IMR-90 (cell line): Measurements from ENCODE around the gene MTAP. TPM values are rescaled to one million over a fixed set of nuclear protein-coding genes. Genes with fewer than 3 reads are reported as not detected.
A peak's percentile ranks its signal among the peaks of the same experiment; 100 is the strongest.

Experiments
- ATAC-seq: fragments of 200-7000 bp; cut with Tn5 transposase; 2 replicates; pipeline ENCODE4 v1.9.1; 2020; ENCODE audit warnings: low read depth, mild to moderate bottlenecking, moderate library complexity
- BruUV-seq: library from RNA; stranded (reverse); fragments of 400-500 nt; replicated peaks from 2 replicates; lab custom pipeline; 2021; lab: Mats Ljungman, UMichigan
- CTCF ChIA-PET: fragments of 300-600 bp; formaldehyde crosslinking; extraction: SDS; loops from one replicate; lab custom pipeline; 2021; ENCODE audit warnings: antibody characterized with exemption; lab: Yijun Ruan, JAX
- POLR2A ChIA-PET: fragments of 300-600 bp; sonication (Branson Sonifier 250); formaldehyde crosslinking; loops from one replicate; lab custom pipeline; 2022; ENCODE audit warnings: antibody characterized with exemption; ENCODE audit not compliant: unreplicated experiment; lab: Charles Lee
- DNase-seq: peaks from one replicate; pipeline ENCODE4 v3.0.0; 2013
- H2AFZ ChIP-seq: replicated peaks from 2 replicates; pipeline ENCODE3; 2013; ENCODE audit warnings: low read length, mild to moderate bottlenecking; ENCODE audit not compliant: poor library complexity
- H2AK5ac ChIP-seq: 2 replicates; pipeline ENCODE4 v1.6.1; 2013; ENCODE audit warnings: low read depth, low read length, inconsistent platforms
- H2AK9ac ChIP-seq: replicated peaks from 2 replicates; pipeline ENCODE3; 2013; ENCODE audit warnings: mild to moderate bottlenecking, low read depth, low read length, moderate library complexity; ENCODE audit not compliant: poor library complexity
- H2BK120ac ChIP-seq: 2 replicates; pipeline ENCODE4 v1.6.1; 2013; ENCODE audit warnings: low read depth, low read length, inconsistent platforms
- H2BK15ac ChIP-seq: 3 replicates; pipeline ENCODE4 v1.6.1; 2013; ENCODE audit warnings: low read depth, low read length, inconsistent platforms
- H2BK20ac ChIP-seq: 2 replicates; pipeline ENCODE4 v1.6.1; 2013; ENCODE audit warnings: low read depth, mild to moderate bottlenecking, inconsistent platforms, low read length, moderate library complexity
- H2BK5ac ChIP-seq: 2 replicates; pipeline ENCODE4 v1.6.1; 2013; ENCODE audit warnings: mild to moderate bottlenecking, low read depth, low read length, inconsistent platforms; ENCODE audit not compliant: poor library complexity, severe bottlenecking
- H3K14ac ChIP-seq: replicated peaks from 2 replicates; pipeline ENCODE4 v1.6.1; 2013; ENCODE audit warnings: low read depth, low read length, inconsistent platforms
- H3K18ac ChIP-seq: 2 replicates; pipeline ENCODE4 v1.6.1; 2013; ENCODE audit warnings: low read depth, low read length, control low read depth
- H3K23ac ChIP-seq: 2 replicates; pipeline ENCODE4 v1.6.1; 2013; ENCODE audit warnings: low read depth, low read length, inconsistent platforms
- H3K27ac ChIP-seq: 2 replicates; pipeline ENCODE4 v1.5.1; 2013; ENCODE audit warnings: mild to moderate bottlenecking, control low read depth, low read length; ENCODE audit not compliant: insufficient read depth
- H3K27me3 ChIP-seq: 2 replicates; pipeline ENCODE4 v1.6.1; 2013; ENCODE audit warnings: low read length; ENCODE audit not compliant: control insufficient read depth, insufficient read depth
- H3K36me3 ChIP-seq: 2 replicates; pipeline ENCODE4 v1.6.1; 2013; ENCODE audit warnings: low read length, mixed read lengths; ENCODE audit not compliant: control insufficient read depth, insufficient read depth
- H3K4ac ChIP-seq: 2 replicates; pipeline ENCODE4 v1.6.1; 2013; ENCODE audit warnings: low read depth, low read length, inconsistent platforms
- H3K4me1 ChIP-seq: 2 replicates; pipeline ENCODE4 v1.6.1; 2013; ENCODE audit warnings: low read length, mixed read lengths; ENCODE audit not compliant: control insufficient read depth, insufficient read depth
- H3K4me2 ChIP-seq: 2 replicates; pipeline ENCODE4 v1.6.1; 2013; ENCODE audit warnings: low read depth, mild to moderate bottlenecking, control low read depth, low read length, moderate library complexity
- H3K4me3 ChIP-seq: 2 replicates; pipeline ENCODE4 v1.5.1; 2013; ENCODE audit warnings: low read depth, mild to moderate bottlenecking, control low read depth, low read length, moderate library complexity; ENCODE audit not compliant: insufficient read depth
- H3K56ac ChIP-seq: 2 replicates; pipeline ENCODE4 v1.6.1; 2013; ENCODE audit warnings: low read length, inconsistent platforms; ENCODE audit not compliant: insufficient read depth; ENCODE audit errors: extremely low read depth
- H3K79me1 ChIP-seq, 2 experiments: 2 replicates each; pipeline ENCODE4 v1.6.1; 2013; ENCODE audit warnings: low read length in 2 of 2, inconsistent platforms in 1 of 2, low read depth in 1 of 2
- H3K9ac ChIP-seq: 2 replicates; pipeline ENCODE4 v1.6.1; 2013; ENCODE audit warnings: low read depth, low read length, control low read depth
- H3K9me1 ChIP-seq: 2 replicates; pipeline ENCODE4 v1.6.1; 2013; ENCODE audit warnings: low read length, inconsistent platforms; ENCODE audit not compliant: insufficient read depth
- H3K9me3 ChIP-seq: 2 replicates; pipeline ENCODE4 v1.6.1; 2013; ENCODE audit warnings: low read length; ENCODE audit not compliant: control insufficient read depth, insufficient read depth
- H4K20me1 ChIP-seq: 2 replicates; pipeline ENCODE4 v1.6.1; 2013; ENCODE audit warnings: low read length, inconsistent platforms; ENCODE audit not compliant: insufficient read depth
- H4K5ac ChIP-seq: 2 replicates; pipeline ENCODE4 v1.6.1; 2013; ENCODE audit warnings: mild to moderate bottlenecking, low read depth, low read length, control low read depth
- H4K8ac ChIP-seq, 2 experiments: 2 replicates each; pipeline ENCODE4 v1.6.1; 2013; ENCODE audit warnings: low read depth in 2 of 2, low read length in 2 of 2, control low read depth in 1 of 2, inconsistent platforms in 1 of 2
- H4K91ac ChIP-seq: 2 replicates; pipeline ENCODE4 v1.6.1; 2013; ENCODE audit warnings: low read depth, low read length, inconsistent platforms; ENCODE audit not compliant: insufficient read depth
- MAFK ChIP-seq: IDR thresholded peaks from 2 replicates; pipeline ENCODE4 v1.6.1; 2012; ENCODE audit warnings: low read depth, low read length, improper control_type of control experiment
- NFE2L2 ChIP-seq: fragments of 150-350 bp; IDR thresholded peaks from 2 replicates; pipeline ENCODE4 v1.6.1; 2016; ENCODE audit warnings: low read depth, mild to moderate bottlenecking, low read length
- RFX5 ChIP-seq: IDR thresholded peaks from 2 replicates; pipeline ENCODE4 v1.8.0; 2012; ENCODE audit warnings: low read depth, mild to moderate bottlenecking, low read length, moderate library complexity
- WGBS, 2 experiments: methylation state at CpG; one replicate each; pipeline versions ENCODE4 v1.1.5 to v1.1.7; 2013; ENCODE audit warnings: missing lambda C conversion rate in 2 of 2; ENCODE audit not compliant: insufficient read length in 1 of 2; ENCODE audit errors: extremely low coverage in 2 of 2; 5-methylcytosine and 5-hydroxymethylcytosine counted together
- dilution Hi-C: fragments of 300-500 bp; cut with HindIII; formaldehyde crosslinking; loops from one replicate; pipeline ENCODE4 v1.14.3; 2018; ENCODE audit warnings: low sequenced_read_pairs; ENCODE audit not compliant: unreplicated experiment
- in situ Hi-C: fragments of 300-500 bp; cut with MboI; formaldehyde crosslinking; loops from 3 replicates; pipeline ENCODE4 v1.14.3; 2019; ENCODE audit warnings: low sequenced_read_pairs, inconsistent platforms, mixed read lengths
- intact Hi-C: fragments of 100-400 bp; cut with micrococcal nuclease; formaldehyde crosslinking; loops from 2 replicates; pipeline ENCODE4 v1.10.0; 2022
- polyA plus RNA-seq, 3 experiments: library from polyadenylated mRNA; depleted of rRNA; stranded (reverse); fragments of >200 nt; gene quantifications; 2 replicates each; pipeline ENCODE4 v1.2.3, GENCODE V29; 2012; ENCODE audit warnings: low replicate concordance in 1 of 3
- total RNA-seq: library from RNA; depleted of rRNA; stranded (reverse); fragments of >200 nt; gene quantifications from 2 replicates; pipeline ENCODE4 v1.2.3, GENCODE V29; 2012

MTAP gene
- total and polyA plus RNA-seq, 2 of the 4 experiments (the other 2 are of a cell fraction) = 15.7 to 50.9 TPM

DNA sequence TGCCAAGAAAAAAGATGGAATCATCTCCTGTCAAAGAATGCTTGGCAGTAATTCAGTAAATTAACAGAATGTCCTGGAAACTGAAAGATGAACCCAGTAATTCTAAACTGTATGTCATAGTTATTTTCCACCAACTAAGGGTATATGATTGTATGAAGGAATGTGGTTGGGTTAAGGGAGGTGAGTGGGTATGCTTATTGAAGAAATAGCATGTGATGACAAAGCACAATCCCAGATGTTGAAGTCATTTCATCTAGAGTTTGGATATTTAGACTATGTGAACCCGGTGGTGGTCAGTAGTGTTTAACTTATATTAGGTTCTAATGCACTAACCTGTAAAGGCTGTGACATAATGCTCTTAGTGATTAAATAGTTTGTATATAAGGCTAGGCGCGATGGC lies 104.4 kb downstream of the MTAP start:
- Histone ChIP-seq H2BK5ac (no peak overlapping the region), H3K79me1 (0 out of 4 replicates have a peak, but pooled peaks cover 0 to 3% of the 10 kb centered on the region in 2 experiments), H4K8ac (no peak overlapping the region), H3K9ac (no peak overlapping the region), H3K14ac (no peak overlapping the region), H4K5ac (no peak overlapping the region), H3K18ac (no peak overlapping the region), H3K56ac (no peak overlapping the region), H3K4me2 (no peak overlapping the region), H3K9me1 (no peaks in the 10 kb centered on the region), H3K9me3 (peaks cover 2% of the 10 kb centered on the region), H3K27me3 (no peaks in the 10 kb centered on the region), H3K4me1 (peaks cover 1% of the 10 kb centered on the region; the same call in 1 of the 2 replicates), H3K4ac (no peak overlapping the region), H4K20me1 (no peaks in the 10 kb centered on the region), H3K36me3 (no peaks in the 10 kb centered on the region), H2AK5ac (no peak overlapping the region), H3K27ac (no peak overlapping the region), H2AFZ (no peak overlapping the region), H2BK20ac (no peak overlapping the region), H3K23ac (no peak overlapping the region), H3K4me3 (no peak overlapping the region), H2BK15ac (no peak overlapping the region), H2AK9ac (no peak overlapping the region), H2BK120ac (no peak overlapping the region), H4K91ac (no peak overlapping the region)
- ChIA-PET CTCF (no interaction called here), POLR2A (no interaction called here)
- DNase-seq (peak; percentile 89), ATAC-seq (peak; percentile 76)
- TF ChIP-seq RFX5 (no peak), MAFK (peak; percentile 62; the same call in 1 of the 2 replicates), NFE2L2 (peak; percentile 61; the same call in 1 of the 2 replicates)
- no TSS peak for BruUV-seq
- WGBS, 2 experiments = no CpG with 5 or more reads among the region's 3 CpGs
- in situ Hi-C loops = no loop called here
- intact Hi-C loops = no loop called here
- dilution Hi-C loops = no loop called here
